Heart right ventricle (tissue), 16 donors: Measurements from ENCODE around the gene SH3RF1. TPM values are rescaled to one million over a fixed set of nuclear protein-coding genes. Genes with fewer than 3 reads are reported as not detected.

Experiments used
- ATAC-seq, 8 donors: fragments of 200-7000 bp; cut with Tn5 transposase; one replicate each; pipeline ENCODE4 v1.9.1; 2020; ENCODE audit warnings: mild to moderate bottlenecking in 8 of 8, moderate library complexity in 8 of 8, moderate number of reproducible peaks in 1 of 8
- DNase-seq, 2 donors: peaks; one replicate each; pipeline ENCODE4 v3.0.0-alpha.2; 2020
- H3K27ac ChIP-seq, 10 donors: fragments of 200-600 bp; sonication (generic) in 2 of 10; one replicate each; pipeline versions ENCODE4 v1.5.0 to v1.8.0; 2020 to 2022; ENCODE audit warnings: mild to moderate bottlenecking in 3 of 10
- H3K27me3 ChIP-seq, 7 donors: fragments of 200-600 bp; one replicate each; pipeline ENCODE4 v1.8.0; 2021 to 2022; ENCODE audit warnings: mild to moderate bottlenecking in 2 of 7
- H3K36me3 ChIP-seq, 9 donors: fragments of 200-600 bp; sonication (generic) in 1 of 9; one replicate each; pipeline versions ENCODE4 v1.5.0 to v1.8.0; 2020 to 2022; ENCODE audit warnings: mild to moderate bottlenecking in 2 of 9
- H3K4me1 ChIP-seq, 9 donors: fragments of 200-600 bp; sonication (generic) in 1 of 9; one replicate each; pipeline versions ENCODE4 v1.5.0 to v1.8.0; 2020 to 2022; ENCODE audit warnings: mild to moderate bottlenecking in 4 of 9
- H3K4me3 ChIP-seq, 10 donors: fragments of 200-600 bp; sonication (generic) in 2 of 10; one replicate each; pipeline versions ENCODE4 v1.5.0 to v1.8.0; 2020 to 2022; ENCODE audit warnings: mild to moderate bottlenecking in 7 of 10, moderate library complexity in 2 of 10
- H3K9me3 ChIP-seq, 11 donors: fragments of 200-600 bp in 10 of 11; sonication (generic) in 2 of 11; one replicate each; pipeline versions ENCODE4 v1.5.0 to v1.8.0; 2013 to 2022; ENCODE audit warnings: mild to moderate bottlenecking in 2 of 11, control low read depth in 1 of 11, moderate library complexity in 1 of 11
- CTCF ChIP-seq, 9 donors: fragments of 200-600 bp; sonication (generic) in 2 of 9; IDR thresholded peaks; one replicate each; pipeline versions ENCODE4 v1.5.0 to v1.8.0; 2021 to 2022; ENCODE audit warnings: antibody characterized with exemption in 9 of 9, mild to moderate bottlenecking in 5 of 9, moderate library complexity in 1 of 9
- WGBS, 2 donors: extraction: QIAGEN DNeasy Blood & Tissue Kit; methylation state at CpG; one replicate each; pipeline ENCODE4 v1.1.7; 2013; ENCODE audit warnings: inconsistent platforms in 1 of 2; 5-methylcytosine and 5-hydroxymethylcytosine counted together
- intact Hi-C, 10 donors: fragments of 100-400 bp; cut with DNase I; formaldehyde crosslinking; loops; one replicate each; pipeline versions ENCODE4 v1.11.1 to v1.14.2; 2022
- polyA plus RNA-seq, 2 donors: library from polyadenylated mRNA; stranded (reverse); fragments of 200-250 nt; gene quantifications; one replicate each; pipeline ENCODE4 v1.2.3, GENCODE V29; 2013
- total RNA-seq, 10 donors: library from RNA; stranded (reverse); fragmentation: NEBNext Ultra II Directional in 3 of 10; extraction: Animal tissue kit (Norgen Biotek cat#: 25700) in 3 of 10; gene quantifications; one replicate each; pipeline versions ENCODE4 v1.2.1 to v1.2.4, GENCODE V29; 2021 to 2023
- donor health status: Arrhythmogenic right ventricular cardiomyopathy.
- donor health status: ischemic (EF 13 %, LVEDD 7.1; RV severe dilation, severe dysfunction).
- donor health status: healthy with polysubstance abuse.
- donor health status: DM: no; HTN: yes; CAD: no.
- donor health status: DM: no; HTN: no; CAD: no.
- donor health status: ischemic (EF 25% LVEDD 6.9; RV normal size, moderate dysfunction).
- donor health status: ischemic (EF 25% LVEDD 5.7; RV mildly dilated, moderate dysfunction).
- donor health status: healthy.
- donor health status: DM: yes; HTN: yes; CAD: no.
- donor health status: Ischemic cardiomyopathy.
- donor health status: ischemic (EF 35%, LVEDD 5.7; RV mildly dilated, moderate dysfunction).
- donor health status: nonischemic (EF 11% LVEDD 7.7; RV severe dilation, severe dysfunction).
- donor health status: DM: yes; HTN: yes; CAD: no.
- donor health status: PGD.
- donor health status: ischemic (EF 29% LVEDD 5.4; RV normal size, mild dysfunction).
- donor health status: nonischemic (EF 23%, LVEDD 6.1; RV moderate dilation, normal function).

Gene SH3RF1
- total and polyA plus RNA-seq, 12 donors, result 2.6 to 11.7 (median 8.9) TPM

- no peak overlapping the region for H3K27ac ChIP-seq
- DNase-seq, result no peak
- peaks cover 0 to 89% (median 13%) of the 10 kb centered on the region in 9 donors for H3K36me3 ChIP-seq
- intact Hi-C loops, result loop anchor here in 1 of 10 donors (10.0 kb wide), 1 partner anchor 357 kb away; no protein-coding TSS in a partner anchor
- no peaks in the 10 kb centered on the region for H3K27me3 ChIP-seq
- no peak for ATAC-seq
- no peak for TF ChIP-seq CTCF (IDR thresholded peaks at IDR 0.05)
- 100% methylated on average over 1 of the region's 1 CpG for WGBS, 2 donors
- H3K4me3 ChIP-seq, result no peak overlapping the region
- H3K9me3 ChIP-seq, result no peaks in the 10 kb centered on the region
- H3K4me1 ChIP-seq, result peaks cover 0 to 3% (median 0%) of the 10 kb centered on the region in 9 donors
Observed at GRCh38 chr4:169127314-169127713, 143.4 kb downstream of the SH3RF1 start.

GRCh38 chr4:169124661-169125060 lies 146.1 kb downstream of the SH3RF1 start:
- WGBS, 2 donors, result 89 to 91% methylated on average over 2 of the region's 2 CpGs

GRCh38 chr4:169122422-169122821 lies 148.3 kb downstream of the SH3RF1 start:
- no peak for ATAC-seq
- Histone ChIP-seq H3K4me1 (no peaks in the 10 kb centered on the region), H3K27me3 (no peaks in the 10 kb centered on the region), H3K4me3 (no peak overlapping the region), H3K27ac (no peak overlapping the region), H3K9me3 (no peaks in the 10 kb centered on the region), H3K36me3 (peaks cover 0 to 89% (median 12%) of the 10 kb centered on the region in 9 donors)
- no peak for TF ChIP-seq CTCF (IDR thresholded peaks at IDR 0.05)
- WGBS, 2 donors, result 96 to 98% methylated on average over 2 of the region's 2 CpGs
- DNase-seq, result no peak
- intact Hi-C loops, result loop anchor here in 1 of 10 donors (10.0 kb wide), 1 partner anchor 362 kb away; no protein-coding TSS in a partner anchor

More at GRCh38 chr4:169124661-169125060, 146.1 kb downstream of the SH3RF1 start:
- Histone ChIP-seq H3K4me3 (no peak overlapping the region), H3K4me1 (peaks cover 0 to 3% (median 0%) of the 10 kb centered on the region in 9 donors), H3K27me3 (no peaks in the 10 kb centered on the region), H3K27ac (no peak overlapping the region), H3K9me3 (no peaks in the 10 kb centered on the region), H3K36me3 (peaks cover 0 to 89% (median 10%) of the 10 kb centered on the region in 9 donors)
- no peak for ATAC-seq
- DNase-seq, result no peak
- intact Hi-C loops, result loop anchor here in 1 of 10 donors (10.0 kb wide), 1 partner anchor 360 kb away; no protein-coding TSS in a partner anchor
- no peak for TF ChIP-seq CTCF (IDR thresholded peaks at IDR 0.05)

- no peak for ATAC-seq
- no peak overlapping the region for H3K4me3 ChIP-seq
- no peaks in the 10 kb centered on the region for H3K4me1 ChIP-seq
- H3K9me3 ChIP-seq, result no peaks in the 10 kb centered on the region
- peaks cover 0 to 89% (median 17%) of the 10 kb centered on the region in 9 donors for H3K36me3 ChIP-seq
- 96 to 97% methylated on average over 12 of the region's 12 CpGs for WGBS, 2 donors
- H3K27ac ChIP-seq, result no peak overlapping the region
- intact Hi-C loops, result loop anchor here in 1 of 10 donors (10.0 kb wide), 1 partner anchor 363 kb away; no protein-coding TSS in a partner anchor
- H3K27me3 ChIP-seq, result no peaks in the 10 kb centered on the region
- DNase-seq, result no peak
- no peak for TF ChIP-seq CTCF (IDR thresholded peaks at IDR 0.05)
Observed at GRCh38 chr4:169121861-169122382, 148.8 kb downstream of the SH3RF1 start.
